Fibroblast of gingiva (primary cell): Measurements from ENCODE around the gene C11orf21.
"Not testable (repeated sequence)": the region's sequence is repeated elsewhere in the genome, so short reads cannot be mapped to it uniquely, and the experiment has no call there.

Source experiments
- DNase-seq: peaks from one replicate; pipeline ENCODE4 v3.0.0-alpha.2; 2011; ENCODE audit warnings: low read depth

Gene C11orf21

DNA sequence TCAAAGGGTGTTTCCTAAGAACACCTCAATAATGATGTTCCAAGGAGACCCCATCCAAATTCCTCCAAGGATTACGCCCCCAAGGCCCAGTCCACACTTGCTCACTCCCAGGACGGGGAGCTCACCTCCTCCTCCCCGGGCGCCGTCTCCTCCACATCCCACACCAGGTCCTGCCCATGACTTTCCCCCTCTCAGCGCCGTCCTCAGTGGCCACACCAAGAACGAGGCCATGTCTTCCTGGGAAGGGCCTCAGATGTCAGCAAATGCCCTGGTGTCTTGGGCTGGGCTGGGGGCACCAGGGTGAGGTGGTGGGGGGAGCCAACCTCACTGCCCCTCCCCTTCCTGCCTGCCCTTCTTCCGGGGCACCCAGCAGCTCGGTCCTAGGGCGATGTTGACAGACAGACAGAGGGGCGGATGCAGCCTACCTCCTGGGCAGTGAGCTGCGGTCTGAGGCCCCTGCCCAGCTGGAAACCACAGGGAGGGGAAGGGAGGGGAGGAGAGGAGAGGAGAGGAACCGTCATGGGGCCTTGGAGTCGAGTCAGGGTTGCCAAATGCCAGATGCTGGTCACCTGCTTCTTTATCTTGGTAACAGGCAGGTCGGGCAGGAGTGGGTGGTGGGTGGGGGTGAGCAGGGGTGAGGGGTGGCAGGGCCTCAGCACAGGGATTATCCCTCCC is at the start of gene C11orf21, which contains the start of gene TSPAN32:
Gene C11orf21 (minus strand): TSS at position 288 of the 675 bp plus-strand sequence. CDS start 110 bp downstream, at position 178.
Gene TSPAN32 (plus strand): TSS at position 383 of the 675 bp plus-strand sequence. CDS start 137 bp downstream, at position 520.
- DNase-seq = peak; percentile 25

DNA sequence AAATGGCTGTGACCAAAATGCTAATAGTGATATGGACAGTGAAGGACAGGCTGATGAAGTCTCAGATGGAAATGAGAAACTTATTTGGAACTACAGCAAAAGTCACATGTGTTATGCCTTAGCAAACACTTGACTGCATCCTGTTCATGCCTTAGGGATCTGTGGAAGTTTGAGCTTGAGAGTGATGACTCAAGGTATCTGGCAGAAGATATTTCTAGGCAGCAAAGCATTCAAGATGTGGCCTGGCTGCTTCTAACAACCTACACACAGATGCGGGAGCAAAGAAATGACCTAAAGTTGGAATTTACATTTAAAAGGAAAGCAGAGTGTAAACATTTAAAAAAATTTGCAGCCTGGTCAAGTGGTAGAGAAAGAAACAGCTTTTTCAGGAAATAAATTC is 47.3 kb upstream of the C11orf21 start:
- peak; percentile 76 for DNase-seq

DNA sequence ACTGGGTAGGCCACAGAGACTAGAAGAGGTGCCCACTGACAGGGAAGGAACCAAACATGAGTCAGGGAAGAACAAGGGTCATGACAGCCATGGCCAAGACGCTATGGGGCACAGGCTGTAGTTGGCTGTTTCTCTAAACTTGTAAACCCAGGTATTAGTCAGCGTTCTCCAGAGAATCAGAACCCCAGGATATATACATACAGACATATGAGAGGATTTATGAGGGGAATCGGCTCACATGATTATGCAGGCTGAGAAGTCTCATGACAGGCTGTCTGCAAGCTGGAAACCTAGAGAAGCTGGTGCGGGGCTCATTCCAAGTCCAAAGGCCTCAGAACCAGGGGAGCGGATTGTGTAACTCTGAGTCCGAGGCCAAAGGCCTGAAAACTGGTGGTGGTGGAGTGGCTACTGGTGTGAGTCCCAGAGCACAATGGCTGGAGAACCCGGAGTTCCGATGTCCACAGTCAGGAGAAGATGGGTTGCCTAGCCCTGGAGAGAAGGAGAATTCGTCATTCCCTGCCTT is 45.7 kb upstream of the C11orf21 start:
- no peak for DNase-seq

DNA sequence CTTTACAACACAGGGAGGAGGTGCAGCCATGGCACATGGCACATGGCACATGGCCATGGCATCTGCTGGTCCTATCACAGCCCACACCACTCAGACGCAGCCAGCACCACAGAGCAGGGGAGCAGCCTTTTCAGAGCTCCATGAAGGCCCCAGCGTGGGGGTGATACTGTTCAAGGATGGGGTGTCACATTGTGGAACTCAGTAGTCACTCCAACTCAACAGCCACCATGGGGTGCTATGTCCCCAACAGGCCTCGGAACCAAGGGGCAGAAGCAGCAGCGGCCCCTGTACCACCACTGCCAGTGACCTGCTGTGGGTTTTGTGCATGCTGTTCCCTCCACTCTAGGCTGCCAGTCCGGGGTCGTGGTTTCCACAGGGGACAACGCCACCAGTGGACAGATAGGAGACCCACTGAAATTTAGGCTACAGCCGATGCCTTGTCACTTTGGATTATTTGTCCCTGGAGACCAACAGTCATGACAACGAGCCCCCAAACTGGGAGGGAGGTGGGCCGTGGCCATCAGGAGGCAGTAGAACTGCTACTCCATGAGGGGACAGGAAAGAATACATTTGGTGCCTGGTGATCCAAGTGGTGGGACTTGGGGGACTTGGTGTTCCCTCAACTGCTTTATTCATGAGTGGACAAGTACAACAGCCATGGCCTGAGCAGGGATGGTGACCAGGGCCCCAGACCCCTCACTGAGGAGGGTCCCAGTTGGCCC is 45.0 kb upstream of the C11orf21 start:
- no peak for DNase-seq

DNA sequence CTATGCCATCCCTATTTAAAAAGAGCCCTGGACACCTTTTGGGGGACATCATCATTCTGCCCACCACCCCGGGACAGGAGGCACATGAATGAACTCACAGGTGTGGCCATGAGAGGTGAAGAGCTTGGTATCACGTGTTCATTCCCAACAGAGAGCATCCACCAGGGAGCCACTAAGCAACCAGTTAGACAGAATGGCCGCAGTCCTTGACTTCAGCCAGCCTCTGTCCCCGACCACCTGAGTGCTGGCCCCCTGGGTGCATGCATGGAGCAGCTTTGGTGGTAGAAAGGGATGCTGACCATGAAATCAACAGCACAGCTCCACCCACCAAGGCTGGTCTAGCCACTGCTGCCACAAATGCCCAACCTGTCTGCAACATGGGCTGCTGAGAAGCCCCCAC is 44.3 kb upstream of the C11orf21 start:
- DNase-seq = no peak

DNA sequence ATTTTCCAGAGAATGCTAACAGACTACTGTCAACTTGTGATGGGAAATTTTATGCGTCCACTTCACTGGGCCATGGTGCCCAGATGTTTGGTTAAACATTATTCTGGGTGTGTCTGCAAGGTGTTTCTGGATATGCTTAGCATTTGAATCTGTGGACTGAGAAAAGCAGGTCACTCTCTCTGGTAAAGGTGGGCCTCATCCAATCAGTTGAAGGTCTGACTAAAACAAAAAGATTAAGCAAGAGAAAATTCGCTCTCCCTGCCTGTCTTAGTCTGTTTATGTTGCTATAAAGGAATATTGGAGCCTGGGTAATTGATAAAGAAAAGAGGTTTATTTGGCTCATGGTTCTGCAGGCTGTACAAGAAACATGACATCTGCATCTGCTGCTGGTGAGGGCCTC is 43.3 kb upstream of the C11orf21 start:
- DNase-seq = no peak

DNA sequence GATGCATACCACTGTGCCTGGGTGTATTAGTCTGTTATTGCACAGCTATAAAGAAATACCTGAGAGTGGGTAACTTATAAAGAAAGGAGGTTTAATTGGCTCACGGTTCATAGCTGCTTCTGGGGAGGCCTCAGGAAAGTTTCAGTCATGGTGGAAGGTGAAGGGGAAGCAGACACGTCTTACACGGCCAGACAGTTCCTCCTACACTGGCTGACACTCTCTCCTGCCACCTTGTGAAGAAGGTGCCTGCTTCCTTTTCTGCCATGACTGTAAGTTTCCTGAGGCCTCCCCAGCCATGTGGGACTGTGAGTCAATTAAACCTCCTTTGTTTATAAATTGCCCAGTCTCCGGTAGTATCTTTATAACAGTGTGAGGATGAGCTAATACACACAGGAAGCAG is 41.8 kb upstream of the C11orf21 start:
- no peak for DNase-seq

DNA sequence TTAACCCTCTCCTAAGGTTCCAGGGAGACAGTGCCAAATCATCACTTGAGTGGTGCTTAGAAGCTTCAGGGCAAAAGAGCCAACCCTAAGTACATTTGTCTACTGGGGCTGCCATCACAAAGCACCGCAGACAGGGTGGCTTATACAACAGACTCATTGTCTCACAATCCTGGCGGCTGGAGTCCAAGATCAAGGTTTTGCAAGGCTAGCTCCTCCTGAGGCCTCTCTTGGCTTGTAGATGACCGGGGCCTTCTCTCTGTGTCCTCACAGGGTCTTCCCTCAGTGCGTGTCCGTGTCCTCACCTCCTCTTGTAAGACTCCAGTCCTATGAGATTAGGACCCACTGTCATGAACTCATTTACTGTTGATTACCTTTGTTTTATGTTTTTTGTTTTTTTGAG is 41.3 kb upstream of the C11orf21 start:
- DNase-seq = no peak

DNA sequence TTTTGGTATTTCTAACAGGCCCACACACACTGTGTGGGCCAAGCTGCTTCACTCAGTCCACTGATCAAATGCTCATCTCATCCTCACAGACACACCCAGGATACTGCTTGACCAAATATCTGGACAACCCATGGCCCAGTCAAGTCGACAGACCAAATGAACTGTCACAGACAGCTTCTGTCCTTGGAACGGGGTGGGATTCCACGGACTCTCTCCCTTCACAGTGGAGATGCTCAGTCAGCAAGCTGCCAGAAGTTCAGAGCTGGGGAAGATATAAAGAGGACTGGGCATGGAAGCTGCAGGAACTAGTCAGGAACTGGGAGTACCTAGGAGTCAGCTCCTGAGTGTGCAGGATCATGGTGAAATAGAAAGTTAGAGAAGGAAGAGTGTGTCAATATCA is 40.8 kb upstream of the C11orf21 start:
- DNase-seq = no peak

DNA sequence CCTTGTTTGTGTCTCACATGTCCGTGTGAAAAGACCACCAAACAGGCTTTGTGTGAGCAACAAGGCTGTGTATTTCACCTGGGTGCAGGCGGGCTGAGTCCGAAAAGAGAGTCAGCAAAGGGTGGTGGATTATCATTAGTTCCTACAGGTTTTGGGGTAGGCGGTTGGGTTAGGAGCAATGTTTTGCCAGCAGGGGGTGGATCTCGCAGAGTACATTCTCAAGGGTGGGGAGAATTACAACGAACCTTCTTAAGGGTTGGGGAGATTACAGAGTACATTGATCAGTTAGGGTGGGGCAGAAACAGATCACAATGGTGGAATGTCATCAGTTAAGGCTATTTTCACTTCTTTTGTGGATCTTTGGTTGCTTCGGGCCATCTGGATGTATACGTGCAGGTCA is 37.0 kb upstream of the C11orf21 start:
- DNase-seq = not testable (repeated sequence)

DNA sequence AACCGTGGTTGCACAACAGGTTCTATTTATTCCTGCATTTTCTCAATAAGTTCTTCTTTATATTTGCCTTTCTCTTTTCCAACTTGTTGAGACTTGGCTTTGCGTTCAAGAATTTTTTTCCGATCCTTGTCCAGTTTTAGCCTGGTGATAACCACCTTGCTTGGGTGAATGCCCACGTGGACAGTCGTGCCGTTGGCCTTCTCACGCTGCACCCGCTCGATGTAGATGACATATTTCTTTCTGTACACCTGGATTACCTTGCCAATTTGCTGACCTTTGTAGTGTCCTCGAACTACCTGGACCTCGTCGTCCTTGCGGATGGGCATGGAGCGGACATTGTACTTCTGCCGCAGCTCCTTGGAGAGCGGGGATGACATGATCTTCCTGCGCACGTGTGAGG is 33.6 kb upstream of the C11orf21 start:
- not testable (repeated sequence) for DNase-seq

DNA sequence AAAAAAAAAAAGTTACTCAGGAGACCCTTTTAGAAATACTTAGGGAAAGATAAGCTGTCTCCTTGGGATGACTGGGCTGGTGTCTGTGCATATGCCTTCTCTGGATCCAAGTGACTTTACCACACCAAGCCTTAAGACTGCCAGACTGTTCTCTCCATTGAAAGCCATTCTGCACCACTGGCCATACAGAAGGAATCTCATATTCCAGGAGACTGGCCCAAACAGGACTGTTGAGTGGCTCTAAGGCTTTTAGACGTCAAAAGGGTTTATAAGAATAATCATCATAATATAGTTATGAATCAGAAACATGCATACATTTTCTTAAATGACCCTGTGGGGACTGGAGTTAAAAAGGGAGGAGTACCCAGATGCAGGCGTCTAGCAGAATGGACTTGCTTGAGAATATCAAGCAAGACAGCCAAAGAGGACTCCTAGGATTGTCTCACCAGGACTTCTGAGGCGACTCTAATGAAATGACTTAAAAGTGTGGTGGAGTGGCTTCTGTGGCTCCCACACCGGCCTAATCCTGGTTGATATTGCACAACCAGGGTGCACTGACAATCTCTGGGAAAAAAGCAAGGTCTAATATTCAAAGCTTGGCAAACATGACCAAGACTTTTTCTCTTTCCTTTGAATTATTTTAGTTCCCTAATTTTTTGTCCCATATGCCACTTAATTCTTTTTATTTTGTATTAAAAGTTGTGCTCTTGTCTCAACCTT is 31.9 kb upstream of the C11orf21 start:
- not testable (repeated sequence) for DNase-seq

DNA sequence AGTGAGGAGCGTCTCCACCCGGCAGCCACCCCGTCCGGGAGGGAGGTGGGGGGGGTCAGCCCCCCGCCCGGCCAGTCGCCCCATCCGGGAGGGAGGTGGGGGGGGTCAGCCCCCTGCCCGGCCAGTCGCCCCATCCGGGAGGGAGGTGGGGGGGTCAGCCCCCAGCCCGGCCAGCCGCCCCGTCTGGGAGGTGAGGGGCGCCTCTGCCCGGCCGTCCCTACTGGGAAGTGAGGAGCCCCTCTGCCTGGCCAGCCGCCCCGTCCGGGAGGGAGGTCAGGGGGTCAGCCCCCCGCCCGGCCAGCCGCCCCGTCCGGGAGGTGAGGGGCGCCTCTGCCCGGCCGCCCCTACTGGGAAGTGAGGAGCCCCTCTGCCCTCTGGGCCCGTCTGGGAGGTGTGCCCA is 30.9 kb upstream of the C11orf21 start:
- not testable (repeated sequence) for DNase-seq

DNA sequence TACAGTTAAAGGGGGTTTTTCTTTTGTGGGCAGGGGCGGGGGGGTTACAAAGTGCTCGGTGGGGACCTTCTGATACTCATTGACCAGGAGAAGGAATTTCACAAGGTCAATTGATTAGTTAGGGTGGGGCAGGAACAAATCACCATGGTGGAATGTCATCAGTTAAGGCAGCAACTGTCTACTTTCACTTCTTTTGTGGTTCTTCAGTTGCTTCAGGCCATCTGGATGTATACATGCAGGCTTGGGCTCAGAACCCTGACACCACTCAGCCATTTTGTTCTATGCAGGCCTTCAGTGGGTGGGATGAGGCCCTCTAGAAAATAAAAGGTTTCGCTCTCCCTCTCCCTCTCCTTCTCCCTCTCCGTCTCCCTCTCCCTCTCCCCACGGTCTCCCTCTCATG is 29.7 kb upstream of the C11orf21 start:
- no peak for DNase-seq

DNA sequence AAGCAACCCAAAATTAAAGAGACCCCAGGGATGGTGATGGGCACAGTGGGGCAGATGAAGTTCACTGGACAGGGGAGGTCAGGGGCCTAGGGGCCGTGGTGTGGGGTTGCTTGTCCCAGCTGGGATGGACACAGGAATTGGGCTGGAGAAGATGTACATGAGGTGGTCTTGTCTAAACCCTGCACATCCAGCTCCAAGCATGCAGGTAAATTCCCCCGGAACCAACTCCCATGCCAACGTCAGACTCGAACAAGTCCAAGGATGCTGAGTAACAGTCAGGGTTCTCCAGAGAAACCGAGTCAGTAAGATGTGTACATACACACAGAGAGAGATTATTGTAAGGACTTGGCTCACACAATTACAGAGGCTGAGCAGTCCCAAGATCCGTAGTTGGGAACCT is 29.0 kb upstream of the C11orf21 start:
- DNase-seq = no peak

DNA sequence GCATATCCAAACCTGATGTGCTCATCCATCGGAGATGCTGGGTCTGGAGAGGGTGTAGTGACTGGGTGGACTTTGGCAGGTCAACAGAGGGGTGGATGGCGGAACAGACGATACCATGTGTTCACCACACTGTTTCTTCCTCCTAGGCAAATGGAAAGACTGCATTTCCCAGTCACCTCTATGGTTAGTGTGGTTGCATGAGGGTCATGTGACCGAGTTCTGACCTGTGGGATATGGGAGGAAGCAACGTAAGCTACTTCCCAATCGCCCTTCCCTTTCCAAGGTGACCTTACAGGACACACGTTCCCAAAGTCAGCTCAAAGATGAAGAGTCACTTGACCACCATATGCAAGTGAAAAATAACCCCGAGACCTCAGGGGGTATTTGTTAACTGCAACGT is 27.8 kb upstream of the C11orf21 start:
- DNase-seq = no peak

DNA sequence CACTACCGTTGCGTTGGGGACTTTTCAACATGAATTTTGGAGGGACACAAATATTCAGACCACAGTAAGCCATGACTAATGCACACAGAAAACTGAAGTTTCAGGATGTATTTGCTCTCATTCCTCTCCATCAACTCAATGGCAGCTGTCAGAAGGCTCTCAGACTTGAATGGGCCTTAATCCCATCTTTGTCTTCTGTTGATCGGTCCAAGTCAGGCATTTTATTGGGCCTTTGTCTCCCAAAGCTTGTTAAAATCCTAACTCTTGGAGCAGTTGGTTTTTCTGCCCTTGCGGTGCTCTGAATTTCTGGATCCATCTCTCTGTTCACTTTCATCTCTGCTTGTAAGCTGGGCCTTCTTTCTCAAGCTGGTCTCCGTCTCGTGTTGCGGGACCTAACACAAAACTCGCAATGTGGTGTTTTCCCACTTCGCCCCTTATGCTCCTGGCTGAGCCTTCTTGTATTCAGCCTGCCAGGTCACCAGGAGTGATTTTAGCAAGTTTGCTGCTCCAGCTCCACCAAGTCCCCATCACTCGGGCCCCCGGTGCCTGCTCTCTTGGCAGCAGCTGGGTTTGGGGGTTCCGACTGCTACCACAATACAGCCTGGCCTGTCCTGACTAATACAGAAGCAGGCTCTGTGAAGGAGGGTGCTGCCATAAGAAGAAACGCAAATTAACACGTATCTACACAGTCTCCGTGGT is 27.1 kb upstream of the C11orf21 start:
- DNase-seq = no peak

DNA sequence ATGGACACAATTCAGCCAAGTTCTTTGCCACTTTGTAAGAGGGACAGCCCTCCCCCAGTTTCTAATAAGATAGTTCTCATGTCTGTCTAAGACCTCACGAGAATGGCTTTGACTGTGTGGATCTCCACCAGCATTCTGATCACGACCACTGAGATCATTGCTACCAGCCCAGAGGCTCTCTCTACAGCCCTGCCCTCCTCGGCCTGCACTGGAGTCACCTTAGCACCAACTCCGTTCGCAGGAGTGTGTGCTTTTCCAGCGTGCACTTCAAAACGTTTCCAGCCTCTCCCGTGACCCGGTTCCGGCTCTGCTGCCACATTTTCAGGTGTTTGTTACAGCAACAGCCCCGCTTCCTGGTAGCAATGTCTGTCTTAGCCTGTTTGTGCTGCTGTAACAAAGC is 26.3 kb upstream of the C11orf21 start:
- no peak for DNase-seq

DNA sequence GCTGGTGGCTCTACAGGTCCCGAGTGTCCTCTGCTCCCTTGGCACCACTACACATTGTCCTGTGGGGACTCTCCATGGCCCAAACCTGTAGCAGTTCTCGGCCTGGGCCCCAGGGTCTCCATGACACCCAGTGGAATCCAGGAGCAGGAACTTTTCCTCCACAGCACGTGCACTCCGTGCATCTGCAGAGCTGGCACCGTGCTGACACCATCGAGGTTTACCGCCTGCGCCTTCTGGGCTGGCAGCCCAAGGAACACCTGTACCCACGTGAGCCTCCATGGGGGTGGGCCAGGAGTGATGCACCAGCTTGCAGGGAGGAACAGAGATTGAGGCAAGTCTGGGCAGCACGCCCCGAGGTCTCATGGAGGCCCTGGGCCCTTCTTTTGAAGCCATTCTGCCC is 25.3 kb upstream of the C11orf21 start:
- DNase-seq = no peak

DNA sequence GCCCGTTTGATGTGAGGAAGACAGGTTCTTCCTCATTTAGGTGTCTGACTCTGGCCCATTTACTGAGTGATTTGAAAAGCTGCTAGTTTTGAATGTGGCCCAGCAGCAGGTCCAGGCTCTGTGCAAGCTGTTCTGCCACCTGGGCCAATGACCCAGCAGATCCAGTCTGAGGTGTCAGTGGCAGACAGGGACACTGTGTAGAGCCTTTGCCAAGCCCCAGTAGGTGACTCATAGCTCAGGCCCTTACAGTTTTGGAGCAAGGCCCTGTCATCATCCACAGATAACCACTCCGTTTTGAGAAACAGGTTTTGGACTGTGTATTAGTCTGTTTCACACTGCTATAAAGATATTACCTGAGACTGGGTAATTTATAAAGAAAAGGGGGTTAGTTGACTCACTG is 24.0 kb upstream of the C11orf21 start:
- no peak for DNase-seq

DNA sequence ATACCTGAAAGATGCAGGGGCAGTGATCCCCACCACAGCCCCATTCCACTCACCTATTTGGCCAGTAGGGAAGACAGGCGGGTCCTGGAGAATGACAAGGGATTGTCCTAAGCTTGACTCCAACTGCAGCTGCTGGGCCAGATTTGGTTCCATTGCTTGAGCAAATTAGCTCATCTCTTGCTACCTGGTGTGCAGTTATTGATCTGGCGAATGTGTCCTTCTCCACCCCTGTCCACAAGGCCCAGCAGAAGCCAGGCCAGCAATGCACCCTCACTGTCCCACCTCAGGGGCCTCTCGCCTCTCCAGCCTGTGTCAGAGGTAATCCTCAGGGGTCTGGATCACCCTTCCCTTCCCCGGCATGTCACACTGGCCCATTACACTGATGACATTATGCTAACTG is 23.4 kb upstream of the C11orf21 start:
- DNase-seq = no peak

DNA sequence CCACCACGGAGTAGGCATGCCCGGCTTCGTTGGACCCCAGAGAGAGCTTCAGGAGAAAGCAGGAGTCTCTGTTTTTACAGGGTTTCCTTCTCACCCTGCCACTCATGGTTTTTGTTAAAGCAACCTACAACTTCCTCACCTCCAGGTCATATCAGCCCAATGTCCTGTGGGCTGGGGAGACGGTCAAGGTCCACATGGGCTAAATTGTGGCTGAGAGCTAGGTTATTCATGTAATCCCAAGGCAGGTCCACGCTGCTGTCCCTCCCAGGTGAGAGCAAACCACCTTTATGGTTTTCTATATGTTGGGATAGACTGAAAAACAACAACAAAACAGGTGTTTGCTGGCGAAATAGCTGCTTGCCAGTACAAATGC is 19.6 kb upstream of the C11orf21 start:
- no peak for DNase-seq
